ENCODE data around the gene SYNM.

The SYNM gene

GRCh38 chr15:99143655-99144610, 39.1 kb downstream of the SYNM start:
- no peak for TF ChIP-seq CTCF (IDR thresholded peaks at IDR 0.05; ENCODE audit: control extremely low read depth, extremely low read depth, low read depth, missing control alignments)
- ChIA-PET POLR2A (no interaction called here), CTCF (interaction anchor here (0.8 to 1.4 kb wide), 2 partner anchors 8 to 38 kb away, joined by 3 to 4 read pairs; no protein-coding TSS in a partner anchor)
- DNase-seq (ENCODE audit: extremely low spot score), result no peak

- DNase-seq (ENCODE audit: extremely low spot score), result no peak
- CTCF ChIA-PET, result interaction anchor here (0.7 to 1.4 kb wide), 2 partner anchors 9 to 17 kb away, joined by 3 to 4 read pairs; no protein-coding TSS in a partner anchor
- POLR2A ChIA-PET, result no interaction called here
- TF ChIP-seq CTCF (IDR thresholded peaks at IDR 0.05; ENCODE audit: control extremely low read depth, extremely low read depth, low read depth, missing control alignments), result no peak
Measured at GRCh38 chr15:99145005-99145404, 40.1 kb downstream of the SYNM start.

GRCh38 chr15:99145778-99146177, 40.9 kb downstream of the SYNM start:
- ChIA-PET CTCF (interaction anchor here (1.3 to 1.5 kb wide), 2 partner anchors 20 to 69 kb away, joined by 3 read pairs; no protein-coding TSS in a partner anchor), POLR2A (no interaction called here)
- no peak for TF ChIP-seq CTCF (IDR thresholded peaks at IDR 0.05; ENCODE audit: control extremely low read depth, extremely low read depth, low read depth, missing control alignments)
- no peak for DNase-seq (ENCODE audit: extremely low spot score)

- CTCF ChIA-PET, result interaction anchor here (0.6 to 1.5 kb wide), 3 partner anchors 21 to 70 kb away, joined by 3 read pairs; partner anchors contain the start of gene SYNM
- POLR2A ChIA-PET, result no interaction called here
- TF ChIP-seq CTCF (IDR thresholded peaks at IDR 0.05; ENCODE audit: control extremely low read depth, extremely low read depth, low read depth, missing control alignments), result no peak
- DNase-seq (ENCODE audit: extremely low spot score), result no peak
Measured at GRCh38 chr15:99146661-99147060, 41.8 kb downstream of the SYNM start.

- DNase-seq (ENCODE audit: extremely low spot score), result no peak
- ChIA-PET POLR2A (no interaction called here), CTCF (interaction anchor here (1.0 kb wide), 1 partner anchor 9 kb away, joined by 3 read pairs; no protein-coding TSS in a partner anchor)
- no peak for TF ChIP-seq CTCF (IDR thresholded peaks at IDR 0.05; ENCODE audit: control extremely low read depth, extremely low read depth, low read depth, missing control alignments)
Measured at GRCh38 chr15:99148851-99149276, 44.0 kb downstream of the SYNM start.

GRCh38 chr15:99149366-99149765, 44.5 kb downstream of the SYNM start:
- POLR2A ChIA-PET, result no interaction called here
- no peak for DNase-seq (ENCODE audit: extremely low spot score)
- CTCF ChIA-PET, result interaction anchor here (1.0 kb wide), 1 partner anchor 8 kb away, joined by 3 read pairs; no protein-coding TSS in a partner anchor
- no peak for TF ChIP-seq CTCF (IDR thresholded peaks at IDR 0.05; ENCODE audit: control extremely low read depth, extremely low read depth, low read depth, missing control alignments)
